ENCODE measurements around the gene CEACAM8.

The CEACAM8 gene

GRCh38 chr19:42540071-42540553 lies 54.6 kb downstream of the CEACAM8 start:
- TF ChIP-seq SIN3A (IDR thresholded peaks at IDR 0.05; ENCODE audit: borderline replicate concordance, insufficient read depth, low read length) (no peak), FOXP2 (optimal IDR thresholded peaks at IDR 0.05; ENCODE audit: borderline replicate concordance, extremely low read depth, extremely low read length, insufficient read depth) (no peak)

- TF ChIP-seq SIN3A (IDR thresholded peaks at IDR 0.05; ENCODE audit: borderline replicate concordance, insufficient read depth, low read length) (no peak), POLR2AphosphoS5 (IDR thresholded peaks at IDR 0.05; ENCODE audit: low read depth, low read length) (no peak), REST (IDR thresholded peaks at IDR 0.05; ENCODE audit: insufficient read depth in 1 of 2, low read depth in 2 of 2, low read length in 2 of 2) (no peak), TAF1 (IDR thresholded peaks at IDR 0.05; ENCODE audit: borderline replicate concordance, insufficient read depth, low read length) (no peak), FOXP2 (optimal IDR thresholded peaks at IDR 0.05; ENCODE audit: borderline replicate concordance, extremely low read depth, extremely low read length, insufficient read depth) (no peak)
Measured at GRCh38 chr19:42538841-42539709, 55.6 kb downstream of the CEACAM8 start.

- no peak for TF ChIP-seq POLR2AphosphoS5 (IDR thresholded peaks at IDR 0.05; ENCODE audit: low read depth, low read length)
- TF ChIP-seq TAF1 (IDR thresholded peaks at IDR 0.05; ENCODE audit: borderline replicate concordance, insufficient read depth, low read length), result no peak
- TF ChIP-seq SIN3A (IDR thresholded peaks at IDR 0.05; ENCODE audit: borderline replicate concordance, insufficient read depth, low read length), result no peak
- no peak for TF ChIP-seq FOXP2 (optimal IDR thresholded peaks at IDR 0.05; ENCODE audit: borderline replicate concordance, extremely low read depth, extremely low read length, insufficient read depth)
- TF ChIP-seq REST (IDR thresholded peaks at IDR 0.05; ENCODE audit: insufficient read depth in 1 of 2, low read depth in 2 of 2, low read length in 2 of 2), result no peak
Measured at GRCh38 chr19:42534391-42534790, 60.3 kb downstream of the CEACAM8 start.

- TF ChIP-seq TAF1 (IDR thresholded peaks at IDR 0.05; ENCODE audit: borderline replicate concordance, insufficient read depth, low read length), result no peak
- TF ChIP-seq SIN3A (IDR thresholded peaks at IDR 0.05; ENCODE audit: borderline replicate concordance, insufficient read depth, low read length), result no peak
Measured at GRCh38 chr19:42532891-42533290, 61.8 kb downstream of the CEACAM8 start.

GRCh38 chr19:42531313-42531712 lies 63.4 kb downstream of the CEACAM8 start:
- TF ChIP-seq REST (IDR thresholded peaks at IDR 0.05; ENCODE audit: insufficient read depth in 1 of 2, low read depth in 2 of 2, low read length in 2 of 2) (no peak), POLR2AphosphoS5 (IDR thresholded peaks at IDR 0.05; ENCODE audit: low read depth, low read length) (no peak), SIN3A (IDR thresholded peaks at IDR 0.05; ENCODE audit: borderline replicate concordance, insufficient read depth, low read length) (no peak), TAF1 (IDR thresholded peaks at IDR 0.05; ENCODE audit: borderline replicate concordance, insufficient read depth, low read length) (no peak), FOXP2 (optimal IDR thresholded peaks at IDR 0.05; ENCODE audit: borderline replicate concordance, extremely low read depth, extremely low read length, insufficient read depth) (no peak)
